CD4-positive, alpha-beta T cell treated with Interleukin-6 for 4 hours (primary cell): Measurements from ENCODE around the gene ZFHX3.

Experiments
- DNase-seq: peaks from one replicate; pipeline ENCODE4 v3.0.0-alpha.2; 2020; ENCODE audit warnings: mixed read lengths

Gene ZFHX3

DNA sequence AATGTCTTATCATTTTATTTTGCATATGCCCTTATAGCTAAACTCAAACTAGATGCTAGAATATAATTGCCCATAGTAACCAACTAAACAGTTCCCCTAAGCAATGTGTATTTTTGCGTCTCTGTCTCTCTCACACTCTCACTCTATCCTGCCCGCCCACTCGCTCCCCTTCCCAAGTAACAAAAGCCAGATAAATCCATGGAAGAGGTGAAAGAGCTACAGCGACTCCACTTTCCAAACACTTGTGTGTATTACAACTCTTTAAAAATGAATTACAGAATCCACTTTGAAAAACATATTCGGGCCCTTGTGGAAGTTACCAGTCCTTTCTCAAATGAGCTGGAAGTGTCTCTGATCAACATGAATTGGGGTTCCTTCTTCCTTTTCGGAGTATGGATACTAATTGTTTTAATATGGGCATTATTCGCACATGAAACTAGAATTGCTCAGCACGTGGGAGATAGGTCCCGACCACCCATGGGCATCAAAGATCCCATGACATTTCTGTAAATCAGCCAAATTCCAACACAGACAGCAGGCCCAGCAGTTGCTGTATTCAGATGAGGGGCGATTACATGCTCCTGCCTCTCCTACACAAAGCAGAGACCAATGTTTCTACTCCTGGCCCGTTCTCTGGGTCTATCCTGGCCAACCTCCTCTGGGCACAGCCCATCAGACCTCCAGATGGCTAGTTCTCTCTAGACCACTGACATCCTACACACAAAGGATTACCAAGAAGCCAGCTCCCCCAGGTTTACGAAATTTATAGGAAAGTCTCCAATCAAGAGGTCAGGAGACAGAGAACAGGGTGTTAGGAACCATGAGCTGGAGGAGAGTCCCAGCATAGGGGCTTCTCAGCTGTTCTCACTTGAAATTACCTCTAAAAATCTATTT is 121.5 kb downstream of the ZFHX3 start:
- DNase-seq = no peak

DNA sequence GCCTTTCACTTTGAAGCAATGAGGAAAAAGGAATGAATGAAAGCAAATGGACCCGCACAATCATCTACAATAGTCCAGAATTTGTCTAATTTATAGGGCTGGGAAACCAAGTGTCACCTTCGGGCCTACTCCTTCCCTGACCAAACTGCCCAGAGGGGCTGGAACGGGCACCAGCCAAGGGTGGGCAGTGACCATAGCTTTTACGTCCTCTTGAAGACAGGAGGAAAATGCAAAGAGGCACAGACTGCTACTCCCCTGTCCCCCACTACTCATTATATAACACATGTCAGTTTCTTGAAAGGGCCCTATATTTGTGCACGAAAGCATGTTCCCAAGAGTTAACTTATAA is 122.3 kb downstream of the ZFHX3 start:
- DNase-seq = no peak

DNA sequence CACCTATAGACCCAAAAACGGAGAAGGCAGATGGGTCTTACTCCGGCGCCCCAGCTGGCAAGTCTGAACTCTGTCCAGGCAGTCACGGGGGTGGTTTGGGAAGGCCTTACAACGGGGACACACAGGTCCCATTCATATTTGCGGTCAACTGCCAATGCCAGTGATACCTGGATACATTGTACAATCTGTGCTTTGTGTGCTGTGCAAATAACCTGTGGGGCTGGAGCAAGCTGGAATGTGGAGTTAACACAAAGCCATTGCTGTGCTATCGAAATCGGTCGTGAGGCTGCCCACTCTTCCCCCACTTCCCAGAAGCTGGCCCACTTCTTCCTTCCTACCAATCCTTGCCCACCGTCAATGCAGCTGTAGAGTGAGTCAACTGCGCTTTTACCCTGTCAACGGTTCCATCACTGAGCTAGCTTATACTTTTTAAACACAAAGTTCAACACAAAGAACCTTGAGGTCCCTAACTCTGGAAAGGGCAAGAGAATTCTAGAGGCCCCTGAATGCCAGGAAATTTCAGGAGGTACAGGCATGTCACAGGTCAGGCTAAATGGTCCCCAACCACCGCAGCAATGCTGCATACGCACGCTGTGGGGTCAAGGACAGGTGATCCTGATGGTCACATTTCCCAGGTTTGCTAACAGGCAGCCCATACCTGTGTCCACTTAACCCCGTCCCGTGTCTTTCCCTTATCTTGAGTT is 122.8 kb downstream of the ZFHX3 start:
- DNase-seq = no peak

DNA sequence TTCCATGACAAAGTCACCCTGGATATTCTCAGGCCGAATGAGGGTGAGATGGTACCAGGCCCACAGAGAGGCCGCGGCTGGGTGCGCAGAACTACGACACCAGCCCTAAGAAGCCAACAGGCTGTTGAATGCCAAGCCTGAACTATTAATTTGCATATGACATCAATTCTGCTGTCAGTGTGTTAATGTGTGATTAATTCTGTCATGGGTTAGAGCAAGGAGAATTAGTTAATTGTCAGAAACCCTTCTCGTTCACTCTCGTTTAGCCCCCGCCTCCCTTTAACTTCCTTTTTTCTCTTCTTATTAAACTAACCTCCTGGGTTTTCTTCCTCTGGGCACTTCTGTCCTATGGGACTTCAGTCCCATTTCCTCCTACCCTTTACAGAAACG is 123.4 kb downstream of the ZFHX3 start:
- no peak for DNase-seq

DNA sequence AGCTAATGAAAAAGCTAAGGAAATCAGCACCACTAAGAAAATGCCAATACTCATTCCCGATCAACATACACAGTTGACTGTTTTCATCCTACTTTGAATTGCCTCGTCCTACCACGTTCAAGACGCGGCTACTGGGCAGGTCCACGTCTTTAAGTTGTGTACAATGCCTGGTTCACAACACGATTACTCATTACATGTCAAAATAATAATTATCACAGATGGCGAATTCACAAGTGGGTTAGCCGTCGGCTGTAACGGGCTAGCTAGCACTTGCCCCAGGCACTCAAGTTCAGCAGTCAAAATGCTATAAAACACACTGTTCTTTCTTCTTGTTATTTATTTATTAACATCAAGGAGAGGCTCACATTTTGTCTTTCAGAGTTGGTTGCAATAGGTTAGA is 124.2 kb downstream of the ZFHX3 start:
- DNase-seq = no peak

DNA sequence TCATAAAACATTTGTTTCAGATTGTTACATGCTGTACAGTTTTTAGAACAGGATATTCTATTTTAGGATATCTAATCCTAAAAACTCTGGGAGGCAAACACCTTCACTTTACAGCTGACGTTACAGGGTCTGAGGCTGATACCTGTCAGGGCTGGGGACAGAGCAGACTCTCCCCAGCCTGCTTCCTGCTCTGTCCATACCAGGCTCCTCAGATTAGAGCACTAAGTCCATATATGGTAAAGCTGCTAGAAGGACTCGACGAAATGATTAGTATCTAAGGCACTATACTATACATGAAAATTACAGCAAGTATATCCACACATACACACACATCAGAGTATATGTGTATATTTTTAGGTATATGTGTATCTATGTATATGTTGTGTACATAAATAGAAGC is 125.2 kb downstream of the ZFHX3 start:
- DNase-seq = no peak

DNA sequence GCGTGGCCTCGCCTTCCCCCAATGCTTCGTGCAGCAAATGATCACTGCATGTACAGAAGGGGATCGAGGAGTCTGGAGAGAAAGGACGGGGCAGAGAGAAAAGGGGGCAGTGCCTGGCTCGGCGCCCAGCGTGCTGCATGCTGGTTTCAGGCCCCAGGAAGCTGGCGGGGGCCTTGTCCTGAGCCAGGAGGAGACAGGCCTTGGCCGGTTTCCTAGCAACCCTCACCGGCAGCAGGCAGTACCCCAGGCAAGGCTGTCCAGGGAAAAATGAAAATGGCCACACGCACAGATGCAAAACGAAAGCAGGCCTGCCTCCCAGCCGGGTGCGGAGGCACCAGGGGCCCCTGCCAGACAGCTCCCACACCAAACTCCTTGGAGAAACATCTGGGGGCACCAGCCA is 126.3 kb downstream of the ZFHX3 start:
- no peak for DNase-seq

DNA sequence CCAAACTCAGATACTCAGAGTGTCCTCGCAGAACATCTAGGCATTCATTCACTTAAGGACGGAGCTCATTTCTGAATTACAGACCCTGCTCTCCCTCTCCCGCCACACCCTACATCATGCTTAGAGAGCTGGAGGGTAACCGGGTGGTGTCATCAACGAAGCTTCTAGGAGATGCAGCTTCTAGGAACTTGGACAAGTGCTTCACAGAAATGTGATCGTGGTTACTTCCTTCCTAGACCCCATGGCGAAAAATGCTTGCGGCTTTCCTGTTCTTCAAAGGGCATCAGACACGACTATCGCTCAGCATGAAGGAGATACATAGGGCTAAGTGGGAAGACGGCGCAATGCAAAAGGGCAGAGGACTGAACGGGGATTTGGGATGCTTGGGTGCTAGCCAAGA is 126.8 kb downstream of the ZFHX3 start:
- no peak for DNase-seq

DNA sequence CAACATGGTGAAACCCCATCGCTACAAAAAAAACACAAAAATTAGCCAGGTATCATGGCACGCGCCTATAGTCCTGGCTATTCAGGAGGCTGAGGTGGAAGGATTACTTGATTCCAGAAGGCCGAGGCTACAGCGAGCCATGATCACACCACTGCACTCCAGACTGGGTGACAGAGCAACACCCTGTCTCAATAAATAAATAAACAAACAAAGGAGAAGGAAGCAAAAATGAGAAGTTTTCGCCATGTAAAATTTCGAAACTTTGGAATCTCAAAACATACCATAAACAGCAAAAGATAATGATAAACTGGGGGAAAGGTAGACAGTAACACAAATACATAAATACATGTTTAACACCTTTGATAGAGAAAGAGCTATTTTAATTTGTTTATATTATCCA is 130.9 kb downstream of the ZFHX3 start:
- no peak for DNase-seq

DNA sequence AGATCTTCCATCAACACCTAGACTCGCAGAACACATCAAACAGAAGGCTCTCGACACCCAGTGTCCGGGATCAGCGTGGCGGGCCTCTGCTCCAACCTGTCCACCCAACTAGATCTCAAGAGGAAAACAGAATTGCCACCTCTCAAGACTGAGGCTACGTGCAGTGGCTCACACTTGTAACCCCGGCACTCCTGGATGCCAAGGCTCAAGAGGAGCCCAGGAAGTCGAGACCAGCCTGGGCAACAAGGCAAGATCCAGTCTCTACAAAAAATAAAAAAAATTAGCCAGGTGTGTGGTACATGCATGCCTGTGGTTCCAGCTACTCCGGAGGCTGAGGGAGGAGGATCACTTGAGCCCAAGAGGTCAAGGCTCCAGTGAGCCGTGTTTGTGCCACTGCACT is 132.6 kb downstream of the ZFHX3 start:
- DNase-seq = no peak

DNA sequence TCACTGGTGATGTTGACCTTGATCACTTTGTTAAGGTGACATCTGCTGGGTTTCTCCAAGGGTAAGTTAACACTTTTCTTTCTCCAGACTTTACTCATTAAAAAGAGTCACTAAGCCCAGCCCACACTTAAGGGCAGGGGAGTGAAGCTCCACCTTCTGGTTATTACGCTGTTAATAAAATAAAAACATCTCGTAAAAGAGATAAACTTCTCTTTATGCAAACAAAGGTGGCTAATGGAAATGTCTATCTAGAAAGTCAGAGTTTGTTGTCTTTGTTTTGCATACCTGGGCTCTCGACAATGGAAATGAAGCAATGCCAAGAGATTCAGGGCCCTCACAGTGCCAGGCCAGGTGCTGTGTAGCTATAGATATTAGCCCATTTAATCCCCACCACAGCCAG is 134.4 kb downstream of the ZFHX3 start:
- DNase-seq = no peak

DNA sequence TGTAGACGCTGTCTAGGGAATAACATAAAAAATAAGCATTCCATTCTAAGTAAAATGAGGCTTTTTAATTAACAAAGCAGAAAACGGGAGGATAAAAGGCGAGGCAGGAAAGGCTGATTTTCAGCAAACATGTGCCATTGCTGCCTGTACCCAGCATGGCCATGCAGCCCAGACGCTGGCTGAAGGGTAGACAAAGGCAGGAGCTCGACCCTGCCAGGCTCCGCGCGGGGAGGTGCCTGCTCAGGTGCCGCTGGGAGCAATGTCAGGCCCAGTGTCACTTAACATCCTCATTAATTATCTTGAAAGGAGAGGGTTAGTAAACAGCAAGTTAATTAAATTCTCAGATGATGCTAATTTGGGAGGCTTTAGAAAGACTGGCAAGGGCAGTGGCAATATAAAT is 136.0 kb downstream of the ZFHX3 start:
- DNase-seq = no peak

DNA sequence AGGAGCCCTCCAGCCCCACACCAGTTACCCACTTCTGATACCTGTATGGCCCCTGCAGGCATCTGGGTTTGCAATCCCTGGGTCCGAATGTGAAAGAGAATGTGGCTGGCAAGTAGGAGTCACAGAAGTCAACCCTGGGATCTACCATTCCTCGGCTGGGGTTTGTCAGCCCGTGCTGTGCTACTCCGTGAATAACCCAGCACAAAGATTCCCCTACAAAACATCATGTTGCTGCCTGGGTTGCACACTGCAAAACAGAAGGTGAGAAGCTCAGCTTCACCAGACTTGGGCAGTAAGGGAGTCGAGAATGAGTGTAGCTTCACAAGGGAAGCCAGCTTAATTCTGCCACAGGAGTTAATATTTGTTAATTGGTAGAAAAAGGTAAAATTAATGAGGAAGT is 137.1 kb downstream of the ZFHX3 start:
- DNase-seq = no peak

DNA sequence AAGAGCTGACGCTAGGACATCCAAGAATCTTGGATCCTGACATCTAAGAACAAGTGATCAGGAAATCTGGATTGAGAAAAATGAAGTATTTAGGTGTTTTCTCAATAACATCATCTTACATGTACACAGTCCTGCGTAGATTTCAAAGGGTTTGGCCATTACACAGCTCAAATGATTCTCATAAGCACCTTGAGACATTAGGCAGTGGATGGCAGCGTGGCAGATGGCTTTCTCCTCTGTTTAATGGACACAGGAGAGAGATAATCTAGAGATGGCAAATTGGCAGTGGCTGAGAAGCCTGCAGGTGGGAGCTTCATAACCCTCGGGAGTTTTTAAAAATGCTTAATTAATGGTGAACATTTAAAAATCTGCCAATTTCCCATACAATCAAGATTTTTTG is 137.5 kb downstream of the ZFHX3 start:
- no peak for DNase-seq

DNA sequence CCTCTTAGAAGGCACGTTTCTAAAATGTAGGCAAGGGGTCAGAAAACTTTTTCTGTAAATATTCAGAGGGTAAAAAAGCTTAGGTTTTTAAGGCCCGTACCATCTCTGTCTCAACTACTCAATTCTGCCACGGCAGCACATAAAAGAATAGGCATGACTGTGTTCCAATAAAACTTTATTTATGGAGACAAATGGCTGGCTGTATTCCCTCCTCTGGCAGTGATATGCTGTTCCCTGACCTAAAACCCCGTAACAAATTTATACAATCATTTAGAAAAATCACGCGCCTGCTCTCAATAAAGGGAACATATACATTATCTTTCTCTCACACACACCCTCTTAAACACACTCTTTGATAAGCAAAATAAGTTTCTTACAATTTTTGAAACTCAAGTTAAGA is 138.7 kb downstream of the ZFHX3 start:
- DNase-seq = no peak

DNA sequence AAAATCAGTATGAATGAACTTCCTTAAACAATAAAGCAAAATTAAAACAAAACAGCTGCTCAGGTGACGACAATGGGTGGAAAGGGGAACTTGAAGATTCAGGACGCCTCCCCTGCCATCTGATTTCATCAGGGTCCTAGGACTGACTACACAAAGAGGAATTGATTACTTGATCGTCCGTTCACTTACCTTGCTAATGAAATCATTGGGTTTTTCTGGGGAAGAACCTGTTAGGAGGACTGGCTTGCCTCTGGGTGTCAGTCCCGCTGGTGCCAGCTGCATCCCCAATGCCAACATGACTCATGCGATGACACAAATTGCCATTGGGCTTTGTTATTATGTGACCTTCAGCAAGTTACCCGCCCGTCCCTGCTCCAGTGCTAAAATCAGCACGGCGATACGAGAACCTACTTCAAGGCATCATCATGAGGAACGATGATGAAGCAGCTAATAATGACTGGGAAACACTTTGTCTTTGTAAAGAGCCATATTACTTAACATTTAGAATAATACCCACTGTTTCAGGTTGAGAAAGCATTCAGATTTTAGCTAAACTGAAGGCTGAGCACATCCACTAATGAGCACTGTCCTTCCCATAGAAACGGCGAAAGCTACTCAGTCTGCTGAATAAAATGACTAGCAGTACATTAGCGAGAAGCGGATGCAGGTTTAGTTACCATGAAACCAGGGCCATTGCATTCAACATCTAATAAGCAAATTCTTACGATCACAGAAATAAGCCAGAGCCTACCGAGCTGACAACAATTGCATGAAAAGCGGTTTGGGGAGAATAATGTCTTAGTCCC is 139.4 kb downstream of the ZFHX3 start:
- no peak for DNase-seq

DNA sequence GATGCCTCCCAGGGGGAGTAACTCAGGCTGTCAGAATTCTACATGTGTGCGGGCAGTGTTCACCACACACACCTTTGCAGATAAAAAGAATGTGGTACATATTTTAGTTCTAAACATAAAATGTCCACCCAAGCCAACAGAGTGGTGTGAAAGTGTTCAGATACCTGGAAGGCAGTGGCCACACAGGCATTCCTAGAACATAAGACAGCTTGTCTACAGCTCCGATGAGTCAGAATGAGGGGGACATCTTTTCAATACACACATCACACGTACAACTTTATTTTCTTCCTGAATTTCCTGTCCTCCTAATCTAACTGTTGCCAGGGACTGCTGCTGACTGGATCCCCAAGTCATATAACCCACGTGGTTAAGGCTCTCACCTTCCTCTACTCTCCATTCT is 142.3 kb downstream of the ZFHX3 start:
- no peak for DNase-seq

DNA sequence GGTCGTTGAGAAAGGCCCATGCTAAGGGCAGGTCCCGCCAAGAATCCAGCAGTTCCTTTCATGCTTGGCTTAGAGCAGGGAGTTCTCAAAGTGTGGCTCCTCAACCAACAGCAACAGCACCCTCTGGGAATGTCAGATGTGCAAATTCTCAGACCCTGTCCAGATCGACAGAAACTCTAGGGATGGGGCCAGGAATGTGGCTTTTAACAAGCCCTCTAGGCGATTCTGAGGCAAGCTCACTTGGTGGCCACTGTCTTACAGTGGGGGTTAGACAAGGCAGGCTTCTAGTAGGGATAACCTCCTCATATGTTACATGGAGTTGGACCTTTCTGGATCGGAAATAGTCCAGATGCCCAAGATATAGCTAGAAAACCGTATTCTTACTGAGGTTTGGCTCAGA is 144.8 kb downstream of the ZFHX3 start:
- DNase-seq = no peak

DNA sequence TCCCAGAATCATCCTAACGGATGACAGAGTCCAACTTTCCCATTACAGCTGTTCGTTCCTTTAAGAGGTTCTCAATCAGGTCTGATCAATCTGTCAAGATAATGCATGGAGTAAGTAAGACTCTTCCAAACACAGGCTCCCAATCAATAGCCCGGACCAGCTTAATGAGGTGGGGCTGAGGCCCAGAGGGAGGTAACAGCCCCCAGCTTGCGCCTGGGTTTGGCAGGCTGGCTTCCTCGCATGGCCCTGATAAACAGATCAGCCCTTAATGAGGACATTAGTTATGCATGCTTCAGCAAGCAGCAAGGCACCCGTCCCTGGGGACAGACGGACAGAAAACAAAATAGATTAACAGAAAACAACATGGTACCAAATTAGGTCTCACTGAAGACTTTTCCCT is 145.7 kb downstream of the ZFHX3 start:
- no peak for DNase-seq

DNA sequence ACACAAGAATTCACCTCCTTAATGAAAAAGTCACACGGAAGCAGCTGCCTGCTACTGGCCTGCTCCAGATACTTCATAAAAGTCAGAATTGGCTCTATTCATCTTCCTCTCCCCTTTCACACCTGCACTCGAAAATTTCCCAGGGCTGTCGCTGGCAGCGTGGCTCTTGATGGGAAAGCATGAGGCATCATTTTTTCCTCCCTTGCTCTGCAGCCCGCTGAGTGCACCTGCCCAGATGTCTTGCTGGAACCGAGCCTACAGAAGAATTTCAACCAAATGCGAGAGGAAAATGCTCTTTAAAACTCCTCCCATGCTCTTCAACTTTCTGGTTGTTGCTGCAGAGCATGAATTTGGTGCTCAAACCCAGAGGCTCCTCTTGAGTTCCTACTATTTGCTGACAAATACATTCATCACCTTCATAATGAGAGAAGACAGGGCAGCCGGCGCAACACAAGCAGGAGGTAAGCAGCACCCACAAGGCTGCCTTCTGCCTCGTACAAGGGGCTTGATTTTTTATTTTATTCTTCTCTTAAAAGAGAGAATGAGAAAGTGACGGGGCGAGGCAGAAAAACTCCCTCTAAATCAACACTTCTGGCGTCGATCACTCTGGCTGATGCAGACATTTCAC is 146.8 kb downstream of the ZFHX3 start:
- DNase-seq = no peak

DNA sequence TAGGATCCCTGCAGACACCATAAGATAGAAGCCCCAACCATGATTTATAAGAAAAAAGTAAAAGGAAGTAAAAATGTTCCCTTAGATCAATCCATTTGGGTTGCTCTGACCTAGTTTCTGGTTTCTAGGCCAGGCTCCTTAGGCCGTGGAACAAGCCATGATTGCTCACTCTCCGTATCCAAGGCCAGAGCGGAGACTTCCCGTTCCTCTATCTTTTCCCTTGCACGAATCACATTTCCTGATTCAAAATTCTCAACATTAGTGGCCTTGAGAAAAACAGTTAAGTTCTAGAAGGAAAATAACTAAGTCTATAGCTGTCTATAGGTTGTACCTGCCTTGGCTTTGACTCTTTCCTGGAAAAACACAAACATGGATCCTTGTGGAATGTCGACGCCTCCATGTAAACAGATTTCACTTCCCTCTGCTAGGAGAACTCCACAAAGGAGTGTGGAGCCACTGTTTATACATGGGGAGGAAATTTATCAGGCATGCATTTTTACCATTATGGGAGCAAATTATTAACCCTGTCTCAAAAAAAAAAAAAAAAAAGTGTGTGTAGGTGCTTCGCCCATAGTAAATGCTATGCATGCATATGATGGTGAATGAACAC is 149.6 kb downstream of the ZFHX3 start:
- DNase-seq = no peak

DNA sequence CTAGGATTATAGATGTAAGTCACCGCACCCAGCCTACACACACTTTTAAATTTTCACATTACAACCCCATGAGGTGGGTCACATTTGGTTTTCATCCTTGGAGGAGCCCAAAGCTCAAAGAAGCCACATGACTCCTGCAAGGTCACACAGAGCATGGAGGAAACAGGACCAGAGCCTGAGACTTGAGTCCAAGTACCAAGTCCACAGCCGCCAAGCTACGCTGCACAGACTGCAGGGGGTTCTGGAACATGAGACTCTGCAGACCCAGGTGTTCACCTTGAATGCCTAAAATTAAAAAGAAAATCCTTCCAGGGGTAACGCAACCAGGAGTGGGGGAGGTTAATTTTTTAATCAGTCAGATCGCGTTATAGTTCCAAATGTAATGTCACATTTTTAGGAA is 150.2 kb downstream of the ZFHX3 start:
- DNase-seq = no peak
